Adrenal gland (tissue), 5 donors: ENCODE measurements around the gene CLEC2L.

Experiments
- POLR2A ChIP-seq, 2 donors: fragments of 450-650 bp; IDR thresholded peaks; one replicate each; pipeline ENCODE4 v1.6.1; 2017; ENCODE audit warnings: antibody characterized with exemption in 2 of 2, mild to moderate bottlenecking in 2 of 2, moderate library complexity in 1 of 2
- TF ChIP-seq, protein P1 (sequence below), 6 experiments: fragments of 450-650 bp in 4 of 6; fragments of 200-600 bp in 2 of 6; sonication (generic) in 1 of 6; IDR thresholded peaks; 1 replicate in 5 of 6; 2 replicates in 1 of 6; pipeline versions ENCODE4 v1.5.1 to v1.8.0; 2016 to 2021; ENCODE audit warnings: antibody characterized with exemption in 6 of 6, mild to moderate bottlenecking in 2 of 6, moderate library complexity in 1 of 6
- donor health status: DM: no; HTN: no; CAD: no.

DNA sequence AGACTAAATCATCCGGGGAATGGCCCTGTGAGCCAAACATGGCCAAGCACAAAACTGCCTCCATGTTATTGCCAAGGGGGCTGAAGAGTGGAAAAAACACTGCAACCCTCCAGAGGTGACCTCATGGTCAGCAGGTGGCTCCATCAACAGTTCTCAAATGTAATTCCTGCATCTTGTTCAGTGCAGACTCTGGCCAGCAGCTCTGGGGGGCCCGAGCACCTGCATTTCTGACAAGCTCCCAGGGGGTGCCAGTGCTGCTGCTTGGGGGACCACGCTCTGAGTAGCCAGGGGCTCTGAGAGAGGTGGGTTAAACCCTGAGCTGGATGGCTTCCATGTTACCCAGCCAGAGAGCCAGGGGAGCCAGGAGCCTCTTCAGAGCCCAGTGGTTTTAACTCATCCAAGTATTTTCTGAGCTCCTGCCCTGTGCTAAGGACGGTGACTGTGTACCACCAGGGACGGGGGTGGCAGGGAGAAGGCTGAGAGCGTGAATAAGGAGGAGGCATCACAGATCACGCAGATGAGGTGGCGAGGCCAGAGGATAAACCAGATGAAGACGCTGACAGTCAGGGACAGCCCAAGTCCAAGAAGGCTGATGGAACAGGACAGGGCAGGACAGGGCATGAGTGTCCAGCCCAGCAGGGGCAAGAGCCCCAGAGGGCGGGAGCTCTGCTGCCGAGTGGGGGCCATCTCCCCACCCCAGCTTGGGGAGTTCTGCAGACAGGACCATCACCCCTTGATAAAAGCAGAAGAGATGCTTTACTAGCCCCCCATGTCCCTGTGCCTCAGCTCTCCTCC, 52.9 kb downstream of the CLEC2L start:
- TF ChIP-seq, protein P1, sequence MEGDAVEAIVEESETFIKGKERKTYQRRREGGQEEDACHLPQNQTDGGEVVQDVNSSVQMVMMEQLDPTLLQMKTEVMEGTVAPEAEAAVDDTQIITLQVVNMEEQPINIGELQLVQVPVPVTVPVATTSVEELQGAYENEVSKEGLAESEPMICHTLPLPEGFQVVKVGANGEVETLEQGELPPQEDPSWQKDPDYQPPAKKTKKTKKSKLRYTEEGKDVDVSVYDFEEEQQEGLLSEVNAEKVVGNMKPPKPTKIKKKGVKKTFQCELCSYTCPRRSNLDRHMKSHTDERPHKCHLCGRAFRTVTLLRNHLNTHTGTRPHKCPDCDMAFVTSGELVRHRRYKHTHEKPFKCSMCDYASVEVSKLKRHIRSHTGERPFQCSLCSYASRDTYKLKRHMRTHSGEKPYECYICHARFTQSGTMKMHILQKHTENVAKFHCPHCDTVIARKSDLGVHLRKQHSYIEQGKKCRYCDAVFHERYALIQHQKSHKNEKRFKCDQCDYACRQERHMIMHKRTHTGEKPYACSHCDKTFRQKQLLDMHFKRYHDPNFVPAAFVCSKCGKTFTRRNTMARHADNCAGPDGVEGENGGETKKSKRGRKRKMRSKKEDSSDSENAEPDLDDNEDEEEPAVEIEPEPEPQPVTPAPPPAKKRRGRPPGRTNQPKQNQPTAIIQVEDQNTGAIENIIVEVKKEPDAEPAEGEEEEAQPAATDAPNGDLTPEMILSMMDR (IDR thresholded peaks at IDR 0.05): no peak
- no peak for TF ChIP-seq POLR2A (IDR thresholded peaks at IDR 0.05)
